ENCODE measurements around the gene CTNND2.

The CTNND2 gene

GRCh38 chr5:11809407-11809806 is 94.8 kb downstream of the CTNND2 start:
- no peak for DNase-seq (ENCODE audit: low read depth, low spot score)
- Histone ChIP-seq H3K4me1 (ENCODE audit: insufficient read depth, insufficient read length) (no peaks in the 10 kb centered on the region), H3K9ac (ENCODE audit: insufficient read length, low read depth) (no peak overlapping the region), H3K4me3 (ENCODE audit: insufficient read length, low read depth) (no peak overlapping the region), H3K27me3 (ENCODE audit: insufficient read depth, insufficient read length) (no peaks in the 10 kb centered on the region), H3K9me3 (ENCODE audit: insufficient read depth, low read length) (no peaks in the 10 kb centered on the region), H3K36me3 (ENCODE audit: insufficient read depth, insufficient read length, low read length) (no peaks in the 10 kb centered on the region)
- TF ChIP-seq YY1 (IDR thresholded peaks at IDR 0.05; ENCODE audit: insufficient read depth, insufficient read length) (no peak), ZNF274 (IDR thresholded peaks at IDR 0.05; ENCODE audit: low read depth, low read length) (no peak), SUZ12 (IDR thresholded peaks at IDR 0.05; ENCODE audit: extremely low read depth, insufficient read depth, insufficient read length) (no peak)

- no peaks in the 10 kb centered on the region for H3K9me3 ChIP-seq (ENCODE audit: insufficient read depth, low read length)
- TF ChIP-seq ZNF274 (IDR thresholded peaks at IDR 0.05; ENCODE audit: low read depth, low read length) (no peak), SUZ12 (IDR thresholded peaks at IDR 0.05; ENCODE audit: extremely low read depth, insufficient read depth, insufficient read length) (no peak), YY1 (IDR thresholded peaks at IDR 0.05; ENCODE audit: insufficient read depth, insufficient read length) (no peak)
- H3K4me1 ChIP-seq (ENCODE audit: insufficient read depth, insufficient read length) = no peaks in the 10 kb centered on the region
- no peak overlapping the region for H3K4me3 ChIP-seq (ENCODE audit: insufficient read length, low read depth)
- no peaks in the 10 kb centered on the region for H3K27me3 ChIP-seq (ENCODE audit: insufficient read depth, insufficient read length)
- H3K9ac ChIP-seq (ENCODE audit: insufficient read length, low read depth) = no peak overlapping the region
- no peak for DNase-seq (ENCODE audit: low read depth, low spot score)
- H3K36me3 ChIP-seq (ENCODE audit: insufficient read depth, insufficient read length, low read length) = no peaks in the 10 kb centered on the region
Observed at GRCh38 chr5:11803436-11803835, 100.8 kb downstream of the CTNND2 start.

GRCh38 chr5:11801061-11801460 is 103.2 kb downstream of the CTNND2 start:
- DNase-seq (ENCODE audit: low read depth, low spot score) = no peak
- H3K27me3 ChIP-seq (ENCODE audit: insufficient read depth, insufficient read length) = no peaks in the 10 kb centered on the region
- TF ChIP-seq SUZ12 (IDR thresholded peaks at IDR 0.05; ENCODE audit: extremely low read depth, insufficient read depth, insufficient read length) (no peak), ZNF274 (IDR thresholded peaks at IDR 0.05; ENCODE audit: low read depth, low read length) (no peak), YY1 (IDR thresholded peaks at IDR 0.05; ENCODE audit: insufficient read depth, insufficient read length) (no peak)

GRCh38 chr5:11797132-11797531 is 107.1 kb downstream of the CTNND2 start:
- H3K9me3 ChIP-seq (ENCODE audit: insufficient read depth, low read length) = no peaks in the 10 kb centered on the region
- H3K4me3 ChIP-seq (ENCODE audit: insufficient read length, low read depth) = no peak overlapping the region
- no peaks in the 10 kb centered on the region for H3K4me1 ChIP-seq (ENCODE audit: insufficient read depth, insufficient read length)
- H3K9ac ChIP-seq (ENCODE audit: insufficient read length, low read depth) = no peak overlapping the region
- no peaks in the 10 kb centered on the region for H3K27me3 ChIP-seq (ENCODE audit: insufficient read depth, insufficient read length)
- H3K36me3 ChIP-seq (ENCODE audit: insufficient read depth, insufficient read length, low read length) = no peaks in the 10 kb centered on the region
- TF ChIP-seq SUZ12 (IDR thresholded peaks at IDR 0.05; ENCODE audit: extremely low read depth, insufficient read depth, insufficient read length) (no peak), ZNF274 (IDR thresholded peaks at IDR 0.05; ENCODE audit: low read depth, low read length) (no peak), YY1 (IDR thresholded peaks at IDR 0.05; ENCODE audit: insufficient read depth, insufficient read length) (no peak)
- DNase-seq (ENCODE audit: low read depth, low spot score) = no peak

More at GRCh38 chr5:11801061-11801460, 103.2 kb downstream of the CTNND2 start:
- Histone ChIP-seq H3K9ac (ENCODE audit: insufficient read length, low read depth) (no peak overlapping the region), H3K36me3 (ENCODE audit: insufficient read depth, insufficient read length, low read length) (no peaks in the 10 kb centered on the region), H3K4me3 (ENCODE audit: insufficient read length, low read depth) (no peak overlapping the region), H3K4me1 (ENCODE audit: insufficient read depth, insufficient read length) (no peaks in the 10 kb centered on the region), H3K9me3 (ENCODE audit: insufficient read depth, low read length) (no peaks in the 10 kb centered on the region)

- H3K4me3 ChIP-seq (ENCODE audit: insufficient read length, low read depth) = no peak overlapping the region
- no peaks in the 10 kb centered on the region for H3K27me3 ChIP-seq (ENCODE audit: insufficient read depth, insufficient read length)
- no peaks in the 10 kb centered on the region for H3K9me3 ChIP-seq (ENCODE audit: insufficient read depth, low read length)
- no peak overlapping the region for H3K9ac ChIP-seq (ENCODE audit: insufficient read length, low read depth)
- H3K36me3 ChIP-seq (ENCODE audit: insufficient read depth, insufficient read length, low read length) = no peaks in the 10 kb centered on the region
- no peak for DNase-seq (ENCODE audit: low read depth, low spot score)
- no peak for TF ChIP-seq SUZ12 (IDR thresholded peaks at IDR 0.05; ENCODE audit: extremely low read depth, insufficient read depth, insufficient read length)
- TF ChIP-seq YY1 (IDR thresholded peaks at IDR 0.05; ENCODE audit: insufficient read depth, insufficient read length) = no peak
- TF ChIP-seq ZNF274 (IDR thresholded peaks at IDR 0.05; ENCODE audit: low read depth, low read length) = no peak
- no peaks in the 10 kb centered on the region for H3K4me1 ChIP-seq (ENCODE audit: insufficient read depth, insufficient read length)
Observed at GRCh38 chr5:11793396-11793795, 110.8 kb downstream of the CTNND2 start.

DNA sequence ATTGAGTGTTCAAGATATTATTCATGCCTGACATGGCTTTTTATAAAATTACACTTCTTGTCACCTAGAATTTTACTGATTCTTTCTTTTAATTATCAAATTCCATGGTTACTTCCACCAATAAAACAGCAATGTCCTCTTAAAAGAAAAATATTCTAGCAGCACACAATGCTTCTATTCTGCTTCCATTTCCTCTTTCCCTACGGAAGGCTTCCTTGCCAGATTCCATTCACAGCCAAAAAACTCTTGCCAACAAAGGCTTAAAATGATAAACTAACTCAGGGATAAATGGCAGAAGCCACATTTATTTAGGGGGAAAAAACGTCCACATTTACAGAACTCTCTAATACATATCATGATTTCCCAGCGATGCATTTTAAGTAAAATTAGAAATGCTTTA is 111.6 kb downstream of the CTNND2 start:
- Histone ChIP-seq H3K36me3 (ENCODE audit: insufficient read depth, insufficient read length, low read length) (no peaks in the 10 kb centered on the region), H3K9me3 (ENCODE audit: insufficient read depth, low read length) (no peaks in the 10 kb centered on the region), H3K4me1 (ENCODE audit: insufficient read depth, insufficient read length) (no peaks in the 10 kb centered on the region), H3K4me3 (ENCODE audit: insufficient read length, low read depth) (no peak overlapping the region), H3K9ac (ENCODE audit: insufficient read length, low read depth) (no peak overlapping the region), H3K27me3 (ENCODE audit: insufficient read depth, insufficient read length) (no peaks in the 10 kb centered on the region)
- TF ChIP-seq ZNF274 (IDR thresholded peaks at IDR 0.05; ENCODE audit: low read depth, low read length) (no peak), YY1 (IDR thresholded peaks at IDR 0.05; ENCODE audit: insufficient read depth, insufficient read length) (no peak)
- DNase-seq (ENCODE audit: low read depth, low spot score) = no peak

- TF ChIP-seq ZNF274 (IDR thresholded peaks at IDR 0.05; ENCODE audit: low read depth, low read length) = no peak
- no peak for TF ChIP-seq YY1 (IDR thresholded peaks at IDR 0.05; ENCODE audit: insufficient read depth, insufficient read length)
- TF ChIP-seq SUZ12 (IDR thresholded peaks at IDR 0.05; ENCODE audit: extremely low read depth, insufficient read depth, insufficient read length) = no peak
- Histone ChIP-seq H3K4me3 (ENCODE audit: insufficient read length, low read depth) (no peak overlapping the region), H3K36me3 (ENCODE audit: insufficient read depth, insufficient read length, low read length) (no peaks in the 10 kb centered on the region), H3K27me3 (ENCODE audit: insufficient read depth, insufficient read length) (no peaks in the 10 kb centered on the region), H3K9ac (ENCODE audit: insufficient read length, low read depth) (no peak overlapping the region), H3K4me1 (ENCODE audit: insufficient read depth, insufficient read length) (no peaks in the 10 kb centered on the region), H3K9me3 (ENCODE audit: insufficient read depth, low read length) (no peaks in the 10 kb centered on the region)
- no peak for DNase-seq (ENCODE audit: low read depth, low spot score)
Observed at GRCh38 chr5:11791792-11792191, 112.5 kb downstream of the CTNND2 start.

GRCh38 chr5:11790201-11790600 is 114.0 kb downstream of the CTNND2 start:
- TF ChIP-seq YY1 (IDR thresholded peaks at IDR 0.05; ENCODE audit: insufficient read depth, insufficient read length) (no peak), ZNF274 (IDR thresholded peaks at IDR 0.05; ENCODE audit: low read depth, low read length) (no peak), SUZ12 (IDR thresholded peaks at IDR 0.05; ENCODE audit: extremely low read depth, insufficient read depth, insufficient read length) (no peak)
- DNase-seq (ENCODE audit: low read depth, low spot score) = no peak
- Histone ChIP-seq H3K9ac (ENCODE audit: insufficient read length, low read depth) (no peak overlapping the region), H3K36me3 (ENCODE audit: insufficient read depth, insufficient read length, low read length) (no peaks in the 10 kb centered on the region), H3K9me3 (ENCODE audit: insufficient read depth, low read length) (no peaks in the 10 kb centered on the region), H3K4me1 (ENCODE audit: insufficient read depth, insufficient read length) (no peaks in the 10 kb centered on the region), H3K4me3 (ENCODE audit: insufficient read length, low read depth) (no peak overlapping the region), H3K27me3 (ENCODE audit: insufficient read depth, insufficient read length) (no peaks in the 10 kb centered on the region)
